Parathyroid adenoma (tissue), 2 donors: ENCODE results near the gene DOCK10.

ENCODE experiments used
- H2AFZ ChIP-seq: fragments of 300-600 bp; sonication (generic); one replicate; pipeline ENCODE4 v1.7.0; 2017; ENCODE audit warnings: antibody characterized with exemption, mild to moderate bottlenecking
- H3K27ac ChIP-seq: fragments of 300-600 bp; sonication (generic); one replicate; pipeline ENCODE4 v1.7.0; 2017
- H3K27me3 ChIP-seq: fragments of 300-600 bp; sonication (generic); one replicate; pipeline ENCODE4 v1.7.0; 2017; ENCODE audit warnings: low read length; ENCODE audit not compliant: control insufficient read depth, insufficient read depth
- H3K36me3 ChIP-seq: fragments of 300-600 bp; sonication (generic); one replicate; pipeline ENCODE4 v1.7.0; 2017; ENCODE audit warnings: low read length; ENCODE audit not compliant: control insufficient read depth, insufficient read depth
- H3K4me1 ChIP-seq: fragments of 300-600 bp; sonication (generic); one replicate; pipeline ENCODE4 v1.7.0; 2017; ENCODE audit warnings: control low read depth
- H3K4me2 ChIP-seq: fragments of 300-600 bp; sonication (generic); one replicate; pipeline ENCODE4 v1.7.0; 2017; ENCODE audit warnings: low read length
- H3K4me3 ChIP-seq: fragments of 300-600 bp; sonication (generic); one replicate; pipeline ENCODE4 v1.7.0; 2017; ENCODE audit warnings: low read depth, low read length
- H3K79me2 ChIP-seq: fragments of 300-600 bp; sonication (generic); one replicate; pipeline ENCODE4 v1.7.0; 2017; ENCODE audit warnings: control low read depth
- H3K9ac ChIP-seq: fragments of 300-600 bp; sonication (generic); one replicate; pipeline ENCODE4 v1.7.0; 2017; ENCODE audit warnings: mild to moderate bottlenecking
- H3K9me3 ChIP-seq: fragments of 300-600 bp; sonication (generic); one replicate; pipeline ENCODE4 v1.7.0; 2017; ENCODE audit warnings: low read length; ENCODE audit not compliant: control insufficient read depth
- TF ChIP-seq, protein P1 (sequence below): fragments of 300-600 bp; sonication (generic); IDR thresholded peaks from one replicate; pipeline ENCODE4 v1.7.0; 2017; ENCODE audit warnings: antibody characterized with exemption, mild to moderate bottlenecking
- donor health status: primary hyperparathyroidism.

DOCK10 gene

DNA sequence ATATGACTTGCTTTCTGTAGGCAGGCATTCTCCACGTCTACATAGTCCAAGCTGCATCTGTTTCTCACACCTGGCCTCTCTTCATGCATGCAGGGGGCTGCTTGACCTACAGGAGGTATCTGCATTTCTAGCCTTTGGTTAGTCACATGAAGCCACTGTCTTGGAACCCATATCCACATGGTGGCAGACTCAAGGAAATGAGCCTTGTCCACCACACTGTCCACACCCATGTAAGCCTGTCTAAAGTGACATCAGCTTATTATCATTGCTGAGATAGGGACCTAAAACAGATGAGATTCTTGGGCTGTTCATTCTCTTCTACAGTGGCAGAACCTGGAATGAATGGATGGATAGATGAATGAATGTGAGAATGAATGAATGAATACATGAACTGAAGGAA is 160.4 kb downstream of the DOCK10 start:
- Histone ChIP-seq H3K4me3 (no peak overlapping the region), H3K4me1 (no peaks in the 10 kb centered on the region), H3K79me2 (no peaks in the 10 kb centered on the region), H3K27me3 (no peaks in the 10 kb centered on the region), H3K9me3 (no peaks in the 10 kb centered on the region), H3K4me2 (no peak overlapping the region), H3K36me3 (no peaks in the 10 kb centered on the region), H2AFZ (no peak overlapping the region), H3K9ac (no peak overlapping the region), H3K27ac (no peak overlapping the region)
- TF ChIP-seq, protein P1, sequence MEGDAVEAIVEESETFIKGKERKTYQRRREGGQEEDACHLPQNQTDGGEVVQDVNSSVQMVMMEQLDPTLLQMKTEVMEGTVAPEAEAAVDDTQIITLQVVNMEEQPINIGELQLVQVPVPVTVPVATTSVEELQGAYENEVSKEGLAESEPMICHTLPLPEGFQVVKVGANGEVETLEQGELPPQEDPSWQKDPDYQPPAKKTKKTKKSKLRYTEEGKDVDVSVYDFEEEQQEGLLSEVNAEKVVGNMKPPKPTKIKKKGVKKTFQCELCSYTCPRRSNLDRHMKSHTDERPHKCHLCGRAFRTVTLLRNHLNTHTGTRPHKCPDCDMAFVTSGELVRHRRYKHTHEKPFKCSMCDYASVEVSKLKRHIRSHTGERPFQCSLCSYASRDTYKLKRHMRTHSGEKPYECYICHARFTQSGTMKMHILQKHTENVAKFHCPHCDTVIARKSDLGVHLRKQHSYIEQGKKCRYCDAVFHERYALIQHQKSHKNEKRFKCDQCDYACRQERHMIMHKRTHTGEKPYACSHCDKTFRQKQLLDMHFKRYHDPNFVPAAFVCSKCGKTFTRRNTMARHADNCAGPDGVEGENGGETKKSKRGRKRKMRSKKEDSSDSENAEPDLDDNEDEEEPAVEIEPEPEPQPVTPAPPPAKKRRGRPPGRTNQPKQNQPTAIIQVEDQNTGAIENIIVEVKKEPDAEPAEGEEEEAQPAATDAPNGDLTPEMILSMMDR, result no peak

DNA sequence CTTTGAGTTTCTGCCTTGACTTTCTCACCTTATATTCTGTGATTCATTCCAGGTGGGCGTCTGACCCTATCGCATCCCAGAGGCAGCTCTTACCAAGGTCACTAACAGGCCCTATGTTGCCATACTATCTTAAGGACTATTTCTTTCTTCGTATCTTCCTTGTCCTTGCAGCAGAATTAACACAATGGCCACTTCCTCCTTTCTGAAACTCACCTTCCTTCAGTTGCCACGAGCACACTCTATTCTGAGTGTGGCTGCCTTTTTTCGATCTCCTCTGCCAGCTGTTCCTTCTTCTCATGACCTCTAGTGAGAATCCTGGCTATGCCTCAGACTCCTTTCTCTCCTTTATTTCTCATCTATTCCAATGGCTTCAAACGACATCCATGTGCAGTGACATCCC is 165.7 kb downstream of the DOCK10 start:
- Histone ChIP-seq H3K27me3 (no peaks in the 10 kb centered on the region), H3K4me2 (no peak overlapping the region), H3K4me3 (no peak overlapping the region), H3K79me2 (no peaks in the 10 kb centered on the region), H3K4me1 (no peaks in the 10 kb centered on the region), H2AFZ (no peak overlapping the region), H3K36me3 (no peaks in the 10 kb centered on the region), H3K27ac (no peak overlapping the region), H3K9me3 (no peaks in the 10 kb centered on the region), H3K9ac (no peak overlapping the region)
- TF ChIP-seq, protein P1, result no peak

GRCh38 chr2:224875841-224876240 is 166.4 kb downstream of the DOCK10 start:
- no peak overlapping the region for H3K9ac ChIP-seq
- TF ChIP-seq, protein P1, result no peak
- H3K4me1 ChIP-seq, result no peaks in the 10 kb centered on the region
- no peaks in the 10 kb centered on the region for H3K36me3 ChIP-seq
- H3K79me2 ChIP-seq, result no peaks in the 10 kb centered on the region
- H2AFZ ChIP-seq, result no peak overlapping the region
- H3K4me3 ChIP-seq, result no peak overlapping the region
- H3K27ac ChIP-seq, result no peak overlapping the region
- no peaks in the 10 kb centered on the region for H3K27me3 ChIP-seq
- H3K9me3 ChIP-seq, result no peaks in the 10 kb centered on the region
- H3K4me2 ChIP-seq, result no peak overlapping the region

DNA sequence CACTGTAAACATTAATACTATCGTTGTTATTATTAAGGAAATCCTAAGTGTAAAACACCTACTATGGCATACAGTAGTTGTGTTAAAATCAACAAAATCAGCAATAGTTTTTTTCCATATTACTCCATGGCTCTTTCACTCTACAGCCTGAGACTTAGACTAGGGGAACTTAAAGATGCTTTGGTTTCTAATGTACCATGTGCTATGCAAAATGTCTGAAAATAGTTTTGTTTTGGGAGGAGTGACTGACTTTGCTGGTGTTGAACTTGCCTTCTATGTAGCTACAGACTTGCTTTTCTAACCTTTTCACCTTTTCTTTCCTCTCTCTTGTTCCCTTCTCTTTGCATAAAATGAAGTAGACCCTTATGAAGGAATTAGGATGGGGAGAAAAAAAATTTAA is 167.1 kb downstream of the DOCK10 start:
- H3K79me2 ChIP-seq, result no peaks in the 10 kb centered on the region
- no peak overlapping the region for H3K27ac ChIP-seq
- H3K9ac ChIP-seq, result no peak overlapping the region
- no peak overlapping the region for H3K4me2 ChIP-seq
- H3K4me3 ChIP-seq, result no peak overlapping the region
- TF ChIP-seq, protein P1, result no peak
- H3K36me3 ChIP-seq, result no peaks in the 10 kb centered on the region
- no peaks in the 10 kb centered on the region for H3K27me3 ChIP-seq
- no peaks in the 10 kb centered on the region for H3K9me3 ChIP-seq
- H3K4me1 ChIP-seq, result no peaks in the 10 kb centered on the region
- no peak overlapping the region for H2AFZ ChIP-seq

- Histone ChIP-seq H3K27ac (no peak overlapping the region), H3K4me2 (no peak overlapping the region), H3K9me3 (no peaks in the 10 kb centered on the region), H3K4me1 (no peaks in the 10 kb centered on the region), H3K36me3 (no peaks in the 10 kb centered on the region), H2AFZ (no peak overlapping the region), H3K79me2 (no peaks in the 10 kb centered on the region), H3K9ac (no peak overlapping the region), H3K27me3 (no peaks in the 10 kb centered on the region), H3K4me3 (no peak overlapping the region)
- TF ChIP-seq, protein P1, result no peak
Observed at GRCh38 chr2:224871813-224872212, 170.5 kb downstream of the DOCK10 start.
